GM18873 (cell line): Measurements from ENCODE around the gene RELCH.
"Not testable (repeated sequence)": the region's sequence is repeated elsewhere in the genome, so short reads cannot be mapped to it uniquely, and the experiment has no call there.

Experiments
- ATAC-seq: cut with Tn5 transposase; IDR thresholded peaks from one replicate; pipeline ENCODE4 v1.9.1; 2021; ENCODE audit warnings: mild to moderate bottlenecking, moderate library complexity, moderate number of reproducible peaks; ENCODE audit not compliant: unreplicated experiment, low FRiP score

The RELCH gene, protein sequence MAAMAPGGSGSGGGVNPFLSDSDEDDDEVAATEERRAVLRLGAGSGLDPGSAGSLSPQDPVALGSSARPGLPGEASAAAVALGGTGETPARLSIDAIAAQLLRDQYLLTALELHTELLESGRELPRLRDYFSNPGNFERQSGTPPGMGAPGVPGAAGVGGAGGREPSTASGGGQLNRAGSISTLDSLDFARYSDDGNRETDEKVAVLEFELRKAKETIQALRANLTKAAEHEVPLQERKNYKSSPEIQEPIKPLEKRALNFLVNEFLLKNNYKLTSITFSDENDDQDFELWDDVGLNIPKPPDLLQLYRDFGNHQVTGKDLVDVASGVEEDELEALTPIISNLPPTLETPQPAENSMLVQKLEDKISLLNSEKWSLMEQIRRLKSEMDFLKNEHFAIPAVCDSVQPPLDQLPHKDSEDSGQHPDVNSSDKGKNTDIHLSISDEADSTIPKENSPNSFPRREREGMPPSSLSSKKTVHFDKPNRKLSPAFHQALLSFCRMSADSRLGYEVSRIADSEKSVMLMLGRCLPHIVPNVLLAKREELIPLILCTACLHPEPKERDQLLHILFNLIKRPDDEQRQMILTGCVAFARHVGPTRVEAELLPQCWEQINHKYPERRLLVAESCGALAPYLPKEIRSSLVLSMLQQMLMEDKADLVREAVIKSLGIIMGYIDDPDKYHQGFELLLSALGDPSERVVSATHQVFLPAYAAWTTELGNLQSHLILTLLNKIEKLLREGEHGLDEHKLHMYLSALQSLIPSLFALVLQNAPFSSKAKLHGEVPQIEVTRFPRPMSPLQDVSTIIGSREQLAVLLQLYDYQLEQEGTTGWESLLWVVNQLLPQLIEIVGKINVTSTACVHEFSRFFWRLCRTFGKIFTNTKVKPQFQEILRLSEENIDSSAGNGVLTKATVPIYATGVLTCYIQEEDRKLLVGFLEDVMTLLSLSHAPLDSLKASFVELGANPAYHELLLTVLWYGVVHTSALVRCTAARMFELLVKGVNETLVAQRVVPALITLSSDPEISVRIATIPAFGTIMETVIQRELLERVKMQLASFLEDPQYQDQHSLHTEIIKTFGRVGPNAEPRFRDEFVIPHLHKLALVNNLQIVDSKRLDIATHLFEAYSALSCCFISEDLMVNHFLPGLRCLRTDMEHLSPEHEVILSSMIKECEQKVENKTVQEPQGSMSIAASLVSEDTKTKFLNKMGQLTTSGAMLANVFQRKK

GRCh38 chr18:62186774-62187542, at the start of gene RELCH, which contains the start of gene PIGN:
RELCH (plus strand) TSS chr18:62187255; CDS start chr18:62187506, 251 bp downstream.
PIGN (minus strand) TSS chr18:62187056; CDS start chr18:62161353, 25,703 bp downstream.
- ATAC-seq: peak; percentile 88

DNA sequence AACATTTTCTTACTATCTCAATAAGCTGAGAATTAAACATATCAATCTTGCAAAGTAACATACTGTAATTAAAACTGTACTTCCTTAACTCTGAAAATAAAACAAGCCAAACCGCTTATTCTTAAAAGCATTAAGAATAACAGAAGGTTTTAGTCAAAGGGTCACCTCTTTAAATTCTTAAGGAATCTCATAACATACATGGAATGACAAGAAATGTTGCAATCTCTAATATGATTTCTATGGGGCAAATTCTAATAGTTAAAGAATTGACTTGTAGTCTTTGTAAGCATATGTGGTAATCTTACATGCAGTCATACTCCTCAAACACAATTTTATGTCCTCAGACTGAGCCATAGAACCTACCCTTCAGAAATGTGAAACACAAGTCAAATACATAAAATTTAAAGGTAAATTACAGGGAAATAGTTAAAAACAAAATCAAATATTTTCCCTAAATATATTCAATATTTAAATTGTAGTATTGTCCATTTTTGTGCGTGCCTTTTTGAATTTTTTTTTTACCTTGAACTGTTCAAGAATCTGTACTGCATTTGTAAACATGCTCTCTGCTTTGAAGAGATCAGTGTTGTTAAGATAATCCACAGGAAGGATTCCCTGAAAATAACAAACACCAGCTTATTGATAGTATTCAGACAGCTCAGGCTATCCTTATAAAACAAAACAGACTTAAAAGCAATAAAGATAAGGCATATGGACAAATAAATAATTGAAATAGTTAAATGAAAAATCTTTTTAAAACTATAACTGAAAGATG, 48.4 kb upstream of the RELCH start:
- no peak for ATAC-seq

- ATAC-seq: no peak
These were observed 46.8 kb upstream of the RELCH start for GRCh38 chr18:62140259-62140658.

DNA sequence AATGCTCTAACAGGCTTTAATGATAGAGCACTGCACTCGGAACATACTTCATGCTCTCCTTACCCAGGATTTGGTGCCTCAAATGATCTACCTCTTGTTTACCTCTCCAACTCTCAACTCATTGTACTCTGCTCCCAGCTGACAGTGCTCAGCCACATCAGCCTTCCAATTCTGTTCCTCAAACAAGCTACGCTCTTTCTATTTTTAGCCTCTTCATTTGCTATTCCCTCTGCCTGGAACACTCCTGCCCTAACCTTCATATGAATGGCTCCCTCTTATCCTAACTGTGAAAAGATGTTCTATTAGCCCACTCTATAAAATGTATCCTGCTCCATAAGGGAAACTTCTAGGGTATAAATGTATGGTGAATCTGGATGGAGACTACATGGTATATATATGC, 42.7 kb upstream of the RELCH start:
- ATAC-seq: no peak

DNA sequence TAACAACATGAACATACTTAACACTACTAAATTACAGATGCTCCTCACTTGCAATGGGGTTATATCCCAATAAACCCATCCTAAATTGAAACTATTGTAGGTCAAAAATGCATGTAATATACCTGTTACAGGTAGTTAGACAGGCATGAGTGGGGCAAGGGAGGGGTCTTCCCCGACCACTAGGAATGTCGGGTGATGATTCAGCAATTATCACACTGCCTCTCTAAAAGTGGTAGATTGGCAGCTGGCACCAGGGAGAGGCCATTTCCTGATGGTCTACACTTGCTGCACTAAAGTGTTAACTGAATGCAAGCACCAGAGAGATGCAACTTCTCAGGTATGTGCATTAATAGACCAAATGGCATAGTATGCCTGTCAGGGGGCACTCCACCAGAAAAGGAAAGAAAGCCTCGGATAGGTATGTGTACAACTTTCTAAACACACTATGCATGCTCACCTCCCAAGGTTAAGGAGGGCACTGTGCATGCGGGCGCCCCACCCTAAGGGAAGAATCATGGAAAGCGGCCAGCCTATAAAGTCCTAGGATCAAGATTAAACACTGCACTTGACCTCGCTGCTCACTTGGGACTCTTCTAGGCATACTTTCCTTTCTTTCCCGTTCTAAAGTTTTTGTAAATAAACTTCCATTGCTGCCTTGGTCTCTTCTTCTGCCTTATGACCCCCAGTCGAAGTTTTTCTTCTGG, 35.8 kb upstream of the RELCH start:
- ATAC-seq: no peak

DNA sequence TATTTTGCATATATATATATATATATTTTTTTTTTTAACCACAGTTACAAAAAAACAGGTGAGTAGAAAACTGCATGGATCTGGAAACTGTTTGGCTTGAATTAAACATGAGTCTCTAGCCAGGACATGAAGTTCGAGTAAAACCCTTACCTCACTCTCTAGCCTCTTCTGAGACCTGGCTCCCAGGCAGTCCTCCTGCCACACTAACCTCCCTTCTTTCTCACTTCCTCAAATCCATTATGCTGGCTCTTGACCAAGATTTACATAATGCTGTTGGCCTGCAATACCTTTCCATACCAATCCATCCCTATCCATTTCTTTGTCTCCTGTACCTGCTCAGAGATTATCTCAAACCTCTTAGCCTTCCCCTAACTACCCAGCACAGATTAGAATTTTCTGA, 34.2 kb upstream of the RELCH start:
- ATAC-seq: no peak

- ATAC-seq: no peak
These were observed 29.2 kb upstream of the RELCH start for GRCh38 chr18:62157843-62158242.

GRCh38 chr18:62164310-62164709, 22.7 kb upstream of the RELCH start:
- ATAC-seq: no peak

DNA sequence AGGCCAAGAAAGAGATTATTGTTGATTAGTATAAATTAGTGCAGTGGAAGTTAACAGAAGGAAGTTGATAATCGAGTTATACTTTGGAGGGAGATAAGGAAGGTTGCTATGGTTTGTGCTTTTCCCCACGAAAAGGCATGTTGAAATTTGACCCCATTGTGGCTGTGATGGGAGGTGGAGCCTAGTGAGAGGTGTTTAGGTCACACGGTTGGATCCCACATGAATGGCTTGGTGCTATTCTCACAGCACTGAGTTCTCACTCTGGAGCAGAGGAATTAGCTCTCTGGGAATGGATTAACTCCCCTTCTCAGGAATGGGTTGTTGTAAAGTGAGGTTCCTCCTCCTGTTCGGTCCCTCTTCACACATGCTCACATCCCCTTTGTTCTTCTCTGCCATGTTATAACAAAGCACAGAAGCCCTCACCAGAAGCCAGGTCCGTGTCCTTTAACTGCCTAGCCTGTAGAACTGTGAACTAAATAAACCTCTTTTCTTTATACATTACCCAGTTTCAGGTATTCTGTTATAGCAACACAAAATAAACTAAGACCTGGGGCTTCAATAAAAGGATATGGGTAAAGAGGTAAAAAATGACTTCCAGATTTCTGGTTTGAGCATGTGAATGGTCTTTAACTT, 22.1 kb upstream of the RELCH start:
- ATAC-seq: no peak

GRCh38 chr18:62165583-62165982, 21.5 kb upstream of the RELCH start:
- ATAC-seq: no peak

DNA sequence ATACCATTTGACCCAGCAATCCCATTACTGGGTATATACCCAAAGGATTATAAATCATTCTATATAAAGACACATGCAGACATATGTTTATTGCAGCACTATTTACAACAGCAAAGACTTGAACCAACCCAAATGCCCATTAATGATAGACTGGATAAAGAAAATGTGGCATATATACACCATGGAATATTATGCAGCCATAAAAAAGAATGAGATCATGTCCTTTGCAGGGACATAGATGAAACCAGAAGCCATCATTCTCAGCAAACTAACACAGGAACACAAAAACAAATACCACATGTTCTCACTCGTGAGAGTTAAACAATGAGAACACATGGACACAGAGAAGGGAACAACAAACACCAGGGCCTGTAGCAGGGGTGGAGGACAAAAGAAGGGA, 20.5 kb upstream of the RELCH start:
- not testable (repeated sequence) for ATAC-seq

- no peak for ATAC-seq
These were observed 16.2 kb upstream of the RELCH start for GRCh38 chr18:62170857-62171256.

DNA sequence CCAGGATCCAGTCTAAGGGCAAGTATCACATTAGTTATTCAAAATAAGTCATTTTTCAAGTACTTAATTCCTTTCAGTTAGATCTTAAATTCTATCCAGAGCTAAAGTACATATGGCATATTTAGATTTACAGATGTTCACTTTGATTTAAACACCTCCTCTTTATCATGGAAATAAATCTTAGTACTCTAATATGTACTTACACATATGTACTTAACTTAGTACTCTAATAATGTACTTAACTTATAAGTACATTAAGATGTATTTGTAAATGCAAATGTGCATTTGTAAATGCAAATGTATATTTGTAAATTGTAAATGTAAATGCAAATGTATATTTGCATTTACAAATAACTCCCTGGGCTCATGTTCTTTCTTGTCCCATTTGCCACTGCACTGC, 14.8 kb upstream of the RELCH start:
- no peak for ATAC-seq

- no peak for ATAC-seq
These were observed 11.5 kb upstream of the RELCH start for GRCh38 chr18:62175521-62175920.

GRCh38 chr18:62177271-62177670, 9.8 kb upstream of the RELCH start:
- no peak for ATAC-seq

DNA sequence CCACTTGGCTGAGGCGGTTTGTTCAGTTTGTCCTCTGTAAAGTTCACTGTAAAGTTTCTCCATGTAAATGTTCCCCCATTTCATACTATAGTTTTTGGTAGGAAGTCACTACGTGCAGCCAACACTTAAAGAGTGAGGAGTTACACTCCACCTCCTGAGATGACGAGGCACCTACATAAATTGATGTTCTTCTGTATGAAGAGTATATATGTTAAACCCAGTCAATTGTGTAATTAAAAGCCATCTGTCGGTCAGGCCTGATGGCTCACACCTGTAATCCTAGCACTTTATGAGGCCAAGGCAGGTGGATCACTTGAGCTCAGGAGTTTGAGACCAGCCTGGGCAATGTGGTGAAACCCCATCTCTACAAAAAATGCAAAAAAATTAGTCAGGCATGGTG, 7.8 kb upstream of the RELCH start:
- no peak for ATAC-seq

- no peak for ATAC-seq
These were observed 4.8 kb upstream of the RELCH start for GRCh38 chr18:62182220-62182619.

- ATAC-seq: no peak
These were observed 3.4 kb upstream of the RELCH start for GRCh38 chr18:62183578-62184195.
